HepG2 (cell line): ENCODE data around the gene MAB21L4. TPM values are rescaled to one million over a fixed set of nuclear protein-coding genes. Genes with fewer than 3 reads are reported as not detected.
A peak's percentile ranks its signal among the peaks of the same experiment; 100 is the strongest.

Experiments
- ARNT ChIP-seq: fragments of 450-650 bp; IDR thresholded peaks from 2 replicates; pipeline ENCODE4 v1.6.1; 2017
- CCAR2 ChIP-seq: fragments of 200-400 bp; formaldehyde crosslinking; optimal IDR thresholded peaks from 2 replicates; pipeline ENCODE3; 2018; ENCODE audit warnings: low read depth, mild to moderate bottlenecking, low read length, moderate library complexity
- FOXA3 ChIP-seq: IDR thresholded peaks from 2 replicates; pipeline ENCODE4 v1.6.1; 2016; ENCODE audit warnings: missing genetic modification reagents, missing compliant biosample characterization
- KDM4B ChIP-seq: sonication (generic); formaldehyde crosslinking; IDR thresholded peaks from 2 replicates; pipeline ENCODE4 v1.4.0; 2020; ENCODE audit warnings: missing genetic modification reagents
- KLF11 ChIP-seq: IDR thresholded peaks from 2 replicates; pipeline ENCODE4 v1.6.1; 2016; ENCODE audit warnings: missing compliant biosample characterization
- MAFK ChIP-seq, 2 experiments: IDR thresholded peaks in 1 of 2; conservative IDR thresholded peaks in 1 of 2; 2 replicates each; pipeline ENCODE4 v1.6.1; 2011; ENCODE audit warnings: improper control_type of control experiment in 2 of 2, low read length in 2 of 2
- NCOA2 ChIP-seq: sonication (generic); formaldehyde crosslinking; IDR thresholded peaks from 2 replicates; pipeline ENCODE4 v1.8.0; 2022; ENCODE audit warnings: inconsistent platforms
- NR1H2 ChIP-seq: sonication (generic); formaldehyde crosslinking; IDR thresholded peaks from 2 replicates; pipeline ENCODE4 v1.8.1; 2022; ENCODE audit warnings: low read depth, missing genetic modification reagents, borderline replicate concordance
- PCBP1 ChIP-seq: fragments of 200-400 bp; formaldehyde crosslinking; IDR thresholded peaks from 2 replicates; pipeline ENCODE4 v1.6.1; 2017; ENCODE audit warnings: mild to moderate bottlenecking, low read depth, low read length, borderline replicate concordance
- RNF219 ChIP-seq: sonication (generic); formaldehyde crosslinking; IDR thresholded peaks from 2 replicates; pipeline ENCODE4 v1.5.0; 2020; ENCODE audit warnings: mild to moderate bottlenecking, missing genetic modification reagents
- RXRA ChIP-seq: sonication (generic); formaldehyde crosslinking; IDR thresholded peaks from 2 replicates; pipeline ENCODE4 v1.5.1; 2020; ENCODE audit warnings: missing genetic modification reagents
- SETDB1 ChIP-seq: sonication (generic); formaldehyde crosslinking; IDR thresholded peaks from 2 replicates; pipeline ENCODE4 v1.5.1; 2020; ENCODE audit warnings: missing genetic modification reagents, mild to moderate bottlenecking, borderline replicate concordance
- YEATS4 ChIP-seq: sonication (generic); formaldehyde crosslinking; IDR thresholded peaks from 2 replicates; pipeline ENCODE4 v1.4.0; 2020; ENCODE audit warnings: missing genetic modification reagents, borderline replicate concordance
- ZFP41 ChIP-seq: sonication (generic); formaldehyde crosslinking; IDR thresholded peaks from 2 replicates; pipeline ENCODE4 v1.4.0; 2020; ENCODE audit warnings: mild to moderate bottlenecking, missing genetic modification reagents, borderline replicate concordance
- ZNF292 ChIP-seq: sonication (generic); formaldehyde crosslinking; IDR thresholded peaks from 2 replicates; pipeline ENCODE4 v1.8.1; 2022; ENCODE audit warnings: mild to moderate bottlenecking, low read depth, missing genetic modification reagents, borderline replicate concordance
- ZNF34 ChIP-seq: sonication (generic); formaldehyde crosslinking; IDR thresholded peaks from 2 replicates; pipeline ENCODE4 v1.4.0; 2020; ENCODE audit warnings: mild to moderate bottlenecking, missing genetic modification reagents, borderline replicate concordance
- ZNF562 ChIP-seq: sonication (generic); formaldehyde crosslinking; IDR thresholded peaks from 2 replicates; pipeline ENCODE4 v1.8.0; 2022; ENCODE audit warnings: missing genetic modification reagents, borderline replicate concordance
- ZNF605 ChIP-seq: sonication (generic); formaldehyde crosslinking; IDR thresholded peaks from 2 replicates; pipeline ENCODE4 v1.8.0; 2022; ENCODE audit warnings: mild to moderate bottlenecking, missing genetic modification reagents
- ZNF768 ChIP-seq: sonication (generic); formaldehyde crosslinking; IDR thresholded peaks from 2 replicates; pipeline ENCODE4 v1.4.0; 2020; ENCODE audit warnings: missing genetic modification reagents
- polyA plus RNA-seq, 8 experiments: library from polyadenylated mRNA; depleted of rRNA in 3 of 8; stranded (reverse) in 7 of 8; unstranded in 1 of 8; fragments of >200 nt; fragmentation: Illumina TruSeq in 4 of 8; extraction: Trizol in 4 of 8; gene quantifications; 2 replicates each; pipeline versions ENCODE4 v1.2.1 to v1.2.3, GENCODE V29; 2011 to 2016; ENCODE audit warnings: low read depth in 4 of 8, missing spikeins in 1 of 8, mixed read lengths in 1 of 8; ENCODE audit not compliant: insufficient read depth in 1 of 8
- total RNA-seq, 5 experiments: library from RNA; depleted of rRNA; stranded (reverse); fragments of >200 nt; fragmentation: Illumina TruSeq; extraction: Trizol; gene quantifications; 2 replicates each; pipeline ENCODE4 v1.2.3, GENCODE V29; 2016; ENCODE audit warnings: low read depth in 1 of 5
- TF ChIP-seq, protein P1 (sequence below): IDR thresholded peaks from 2 replicates; pipeline ENCODE4 v1.6.1; 2012; ENCODE audit warnings: inconsistent platforms
- TF ChIP-seq, protein P2 (sequence below): sonication (generic); formaldehyde crosslinking; IDR thresholded peaks from 2 replicates; pipeline ENCODE4 v1.4.0; 2020; ENCODE audit warnings: mild to moderate bottlenecking, missing genetic modification reagents

Gene MAB21L4
- total and polyA plus RNA-seq, 2 of the 13 experiments (the other 11 are each of a cell fraction or from before 2014, with no cell fraction given): 3.0 to 14.0 TPM

DNA sequence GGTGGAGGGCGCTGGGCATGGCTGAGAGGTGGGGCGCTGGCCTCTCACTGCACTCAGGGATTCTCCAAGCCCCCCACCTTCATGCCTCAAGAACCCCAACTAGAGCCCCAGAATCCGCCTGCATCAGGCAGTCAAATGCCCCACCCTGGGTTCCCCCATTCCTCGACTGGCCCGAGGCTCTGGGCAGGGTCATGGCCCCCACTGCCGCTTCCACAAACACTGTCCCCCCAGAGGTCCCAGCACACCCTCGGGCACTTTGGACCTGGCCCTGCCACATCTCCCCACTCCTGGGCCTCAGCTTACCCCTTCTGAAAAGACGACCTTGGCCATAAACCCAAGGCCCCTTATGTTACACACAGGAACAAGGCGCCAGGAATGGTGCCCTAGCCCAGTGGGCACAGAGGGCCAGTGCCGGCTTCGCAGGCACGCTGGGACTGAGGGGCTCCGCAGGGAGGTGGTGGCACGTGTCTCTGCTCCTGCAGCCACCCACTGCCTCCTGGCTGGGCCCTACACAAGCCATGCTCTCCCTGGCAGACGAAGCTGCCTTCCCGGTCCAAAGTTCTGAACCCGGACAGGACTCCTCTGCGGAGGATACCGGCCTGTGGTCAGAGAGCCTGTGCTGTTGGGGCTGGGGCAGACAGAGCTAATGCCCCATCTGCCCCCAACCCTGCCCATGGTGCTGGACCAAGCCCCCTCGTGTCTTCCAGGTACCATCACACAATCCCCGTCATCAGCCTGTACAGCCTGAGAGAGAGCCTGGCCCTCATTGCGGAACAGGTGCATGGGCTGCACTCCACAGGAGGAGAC is 20.5 kb downstream of the MAB21L4 start (continued):
- no peak for TF ChIP-seq ZFP41 (CRISPR knock-in tag)
- no peak for TF ChIP-seq ARNT
- no peak for TF ChIP-seq RXRA (CRISPR knock-in tag)
- TF ChIP-seq NR1H2 (CRISPR knock-in tag): no peak
- TF ChIP-seq ZNF34: no peak
- TF ChIP-seq ZNF562 (CRISPR knock-in tag): no peak
- TF ChIP-seq FOXA3 (CRISPR knock-in tag): no peak
- no peak for TF ChIP-seq RNF219 (CRISPR knock-in tag)
- TF ChIP-seq ZNF292 (CRISPR knock-in tag): no peak
- peak; percentile 11; the same call in 1 of the 2 replicates for TF ChIP-seq ZNF768 (CRISPR knock-in tag)
- no peak for TF ChIP-seq KLF11
- TF ChIP-seq, protein P1, sequence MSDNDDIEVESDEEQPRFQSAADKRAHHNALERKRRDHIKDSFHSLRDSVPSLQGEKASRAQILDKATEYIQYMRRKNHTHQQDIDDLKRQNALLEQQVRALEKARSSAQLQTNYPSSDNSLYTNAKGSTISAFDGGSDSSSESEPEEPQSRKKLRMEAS: peak; percentile 88; the same call in 1 of the 2 replicates
- no peak for TF ChIP-seq SETDB1
- no peak for TF ChIP-seq CCAR2
- peak; percentile 63 for TF ChIP-seq ZNF605
- TF ChIP-seq NCOA2 (CRISPR knock-in tag): no peak
- no peak for TF ChIP-seq KDM4B (CRISPR knock-in tag)
- TF ChIP-seq, protein P2, sequence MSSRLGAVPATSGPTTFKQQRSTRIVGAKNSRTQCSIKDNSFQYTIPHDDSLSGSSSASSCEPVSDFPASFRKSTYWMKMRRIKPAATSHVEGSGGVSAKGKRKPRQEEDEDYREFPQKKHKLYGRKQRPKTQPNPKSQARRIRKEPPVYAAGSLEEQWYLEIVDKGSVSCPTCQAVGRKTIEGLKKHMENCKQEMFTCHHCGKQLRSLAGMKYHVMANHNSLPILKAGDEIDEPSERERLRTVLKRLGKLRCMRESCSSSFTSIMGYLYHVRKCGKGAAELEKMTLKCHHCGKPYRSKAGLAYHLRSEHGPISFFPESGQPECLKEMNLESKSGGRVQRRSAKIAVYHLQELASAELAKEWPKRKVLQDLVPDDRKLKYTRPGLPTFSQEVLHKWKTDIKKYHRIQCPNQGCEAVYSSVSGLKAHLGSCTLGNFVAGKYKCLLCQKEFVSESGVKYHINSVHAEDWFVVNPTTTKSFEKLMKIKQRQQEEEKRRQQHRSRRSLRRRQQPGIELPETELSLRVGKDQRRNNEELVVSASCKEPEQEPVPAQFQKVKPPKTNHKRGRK (CRISPR knock-in tag): no peak
- TF ChIP-seq YEATS4: peak; percentile 38; the same call in 1 of the 2 replicates
- no peak for TF ChIP-seq MAFK (conservative IDR thresholded peaks at IDR 0.05 in 1 of 2, IDR thresholded peaks at IDR 0.05 in 1 of 2; ENCODE audit: low read length in 2 of 2)
- TF ChIP-seq PCBP1: 0 out of 2 replicates have a peak, but pooled peaks have one; percentile 0
